Measurements from ENCODE around the gene HSP90AA1. TPM values are rescaled to one million over a fixed set of nuclear protein-coding genes. Genes with fewer than 3 reads are reported as not detected.
"Not testable (repeated sequence)": the region's sequence is repeated elsewhere in the genome, so short reads cannot be mapped to it uniquely, and the experiment has no call there.

The HSP90AA1 gene
- total RNA-seq, 1 donor from 2014 or later, result 120 TPM

- TF ChIP-seq CTCF (IDR thresholded peaks at IDR 0.05), result no peak
- Histone ChIP-seq H3K36me3 (no peaks in the 10 kb centered on the region), H3K27ac (no peak overlapping the region), H3K27me3 (no peaks in the 10 kb centered on the region), H3K4me3 (no peak overlapping the region), H3K9me3 (no peaks in the 10 kb centered on the region), H3K4me1 (no peaks in the 10 kb centered on the region)
- no peak for DNase-seq (ENCODE audit: low spot score in 2 of 2)
- intact Hi-C loops (cut with DNase I), result no loop called here
Observed at GRCh38 chr14:102111101-102111500, 24.3 kb upstream of the HSP90AA1 start.

- intact Hi-C loops (cut with DNase I); DNase-seq (ENCODE audit: low spot score in 2 of 2); H3K36me3 ChIP-seq; H3K27ac ChIP-seq; H3K9me3 ChIP-seq; H3K4me1 ChIP-seq; H3K27me3 ChIP-seq; H3K4me3 ChIP-seq: not testable (repeated sequence)
Observed at GRCh38 chr14:102109332-102109731, 22.5 kb upstream of the HSP90AA1 start.

- no peak for DNase-seq (ENCODE audit: low spot score in 2 of 2)
- Histone ChIP-seq H3K4me3 (no peak overlapping the region), H3K4me1 (no peaks in the 10 kb centered on the region), H3K9me3 (no peaks in the 10 kb centered on the region), H3K27me3 (no peaks in the 10 kb centered on the region), H3K27ac (no peak overlapping the region), H3K36me3 (peaks cover 0 to 6% of the 10 kb centered on the region in 2 donors)
- intact Hi-C loops (cut with DNase I), result no loop called here
- TF ChIP-seq CTCF (IDR thresholded peaks at IDR 0.05), result no peak
Observed at GRCh38 chr14:102105369-102105768, 18.5 kb upstream of the HSP90AA1 start.

GRCh38 chr14:102103062-102103695 lies 16.3 kb upstream of the HSP90AA1 start:
- Histone ChIP-seq H3K4me1 (no peaks in the 10 kb centered on the region), H3K36me3 (peaks cover 0 to 6% of the 10 kb centered on the region in 2 donors)
- TF ChIP-seq CTCF (IDR thresholded peaks at IDR 0.05), result no peak

GRCh38 chr14:102097441-102098135 lies 10.7 kb upstream of the HSP90AA1 start:
- no peaks in the 10 kb centered on the region for H3K9me3 ChIP-seq
- DNase-seq (ENCODE audit: low spot score in 2 of 2), result no peak
- no peak for TF ChIP-seq CTCF (IDR thresholded peaks at IDR 0.05)
- intact Hi-C loops (cut with DNase I), result loop anchor here (2.0 kb wide), 2 partner anchors 137 to 391 kb away; no protein-coding TSS in a partner anchor
- H3K27me3 ChIP-seq, result no peaks in the 10 kb centered on the region
- H3K27ac ChIP-seq, result no peak overlapping the region
- H3K36me3 ChIP-seq, result peaks cover 0 to 6% of the 10 kb centered on the region in 2 donors
- H3K4me3 ChIP-seq, result no peak overlapping the region
- no peaks in the 10 kb centered on the region for H3K4me1 ChIP-seq

More at GRCh38 chr14:102103062-102103695, 16.3 kb upstream of the HSP90AA1 start:
- DNase-seq (ENCODE audit: low spot score in 2 of 2), result no peak
- no peaks in the 10 kb centered on the region for H3K27me3 ChIP-seq
- intact Hi-C loops (cut with DNase I), result no loop called here
- H3K27ac ChIP-seq, result no peak overlapping the region
- no peak overlapping the region for H3K4me3 ChIP-seq
- H3K9me3 ChIP-seq, result no peaks in the 10 kb centered on the region

- no peaks in the 10 kb centered on the region for H3K27me3 ChIP-seq
- peaks cover 0 to 6% of the 10 kb centered on the region in 2 donors for H3K36me3 ChIP-seq
- intact Hi-C loops (cut with DNase I), result loop anchor here (1.0 to 2.0 kb wide), 4 partner anchors 33 to 390 kb away; no protein-coding TSS in a partner anchor
- DNase-seq (ENCODE audit: low spot score in 2 of 2), result peak in 1 of 2 donors; percentile 92
- peak; percentile 67 to 81 (median 70) for TF ChIP-seq CTCF (IDR thresholded peaks at IDR 0.05)
- H3K4me1 ChIP-seq, result no peaks in the 10 kb centered on the region
- no peaks in the 10 kb centered on the region for H3K9me3 ChIP-seq
- no peak overlapping the region for H3K4me3 ChIP-seq
- no peak overlapping the region for H3K27ac ChIP-seq
Observed at GRCh38 chr14:102096569-102097188, 9.8 kb upstream of the HSP90AA1 start.

Measured in ascending aorta (tissue), 2 donors.